Psoas muscle (tissue), 8 donors: ENCODE data around the gene ABCA6. TPM values are rescaled to one million over a fixed set of nuclear protein-coding genes. Genes with fewer than 3 reads are reported as not detected.
A peak's percentile ranks its signal among the peaks of the same experiment; 100 is the strongest.

Experiments used
- ATAC-seq, 4 donors: fragments of 200-7000 bp; cut with Tn5 transposase; one replicate each; pipeline ENCODE4 v1.9.1; 2020; ENCODE audit warnings: moderate library complexity in 3 of 4, mild to moderate bottlenecking in 2 of 4
- DNase-seq, 2 donors: peaks; one replicate each; pipeline ENCODE4 v3.0.0-alpha.2; 2020
- H3K27ac ChIP-seq: fragments of 200-600 bp; one replicate; pipeline ENCODE4 v1.8.0; 2022
- H3K27me3 ChIP-seq, 3 donors: fragments of 200-600 bp in 1 of 3; one replicate each; pipeline versions ENCODE4 v1.6.1 to v1.8.0; 2013 to 2022; ENCODE audit warnings: low read length in 2 of 3, mild to moderate bottlenecking in 2 of 3, moderate library complexity in 1 of 3; ENCODE audit not compliant: insufficient read depth in 3 of 3
- H3K36me3 ChIP-seq, 2 donors: fragments of 200-600 bp in 1 of 2; one replicate each; pipeline versions ENCODE4 v1.6.1 to v1.8.0; 2013 to 2022; ENCODE audit warnings: low read depth in 1 of 2, mild to moderate bottlenecking in 1 of 2, moderate library complexity in 1 of 2; ENCODE audit not compliant: insufficient read depth in 1 of 2
- H3K4me1 ChIP-seq: fragments of 200-600 bp; one replicate; pipeline ENCODE4 v1.8.0; 2022
- H3K4me3 ChIP-seq: fragments of 200-600 bp; one replicate; pipeline ENCODE4 v1.8.0; 2022; ENCODE audit warnings: mild to moderate bottlenecking
- H3K9me3 ChIP-seq: fragments of 200-600 bp; one replicate; pipeline ENCODE4 v1.8.0; 2022
- CTCF ChIP-seq: fragments of 200-600 bp; IDR thresholded peaks from one replicate; pipeline ENCODE4 v1.8.0; 2022; ENCODE audit warnings: antibody characterized with exemption
- WGBS, 3 donors: extraction: QIAGEN DNeasy Blood & Tissue Kit; methylation state at CpG; one replicate each; pipeline versions ENCODE4 v1.1.6 to v1.1.7; 2013; 5-methylcytosine and 5-hydroxymethylcytosine counted together
- intact Hi-C, 2 donors: fragments of 100-400 bp; cut with DNase I; formaldehyde crosslinking; loops; one replicate each; pipeline versions ENCODE4 v1.11.0 to v1.14.2; 2022
- polyA plus RNA-seq, 3 donors: library from polyadenylated mRNA; stranded (reverse); fragments of 200-250 nt; gene quantifications; one replicate each; pipeline ENCODE4 v1.2.3, GENCODE V29; 2013
- total RNA-seq, 4 donors: library from RNA; stranded (reverse); fragmentation: NEBNext Ultra II Directional in 2 of 4; extraction: Animal tissue kit (Norgen Biotek cat#: 25700) in 2 of 4; gene quantifications; one replicate each; pipeline versions ENCODE4 v1.2.1 to v1.2.4, GENCODE V29; 2021 to 2023
- donor health status: healthy with polysubstance abuse.
- donor health status: DM: no; HTN: no; CAD: no; lungs with moderate emphysema.
- donor health status: Bipolar disorder and iron deficiency.
- donor health status: healthy.
- donor health status: DM: yes; HTN: yes; CAD: no.
- donor health status: DM: no; HTN: no; CAD: no.
- donor health status: DM: no; HTN: no; CAD: no.
- donor health status: DM: yes; HTN: yes; CAD: no.

Gene ABCA6
- total and polyA plus RNA-seq, 7 donors: 2.7 to 21.2 (median 6.8) TPM

DNA sequence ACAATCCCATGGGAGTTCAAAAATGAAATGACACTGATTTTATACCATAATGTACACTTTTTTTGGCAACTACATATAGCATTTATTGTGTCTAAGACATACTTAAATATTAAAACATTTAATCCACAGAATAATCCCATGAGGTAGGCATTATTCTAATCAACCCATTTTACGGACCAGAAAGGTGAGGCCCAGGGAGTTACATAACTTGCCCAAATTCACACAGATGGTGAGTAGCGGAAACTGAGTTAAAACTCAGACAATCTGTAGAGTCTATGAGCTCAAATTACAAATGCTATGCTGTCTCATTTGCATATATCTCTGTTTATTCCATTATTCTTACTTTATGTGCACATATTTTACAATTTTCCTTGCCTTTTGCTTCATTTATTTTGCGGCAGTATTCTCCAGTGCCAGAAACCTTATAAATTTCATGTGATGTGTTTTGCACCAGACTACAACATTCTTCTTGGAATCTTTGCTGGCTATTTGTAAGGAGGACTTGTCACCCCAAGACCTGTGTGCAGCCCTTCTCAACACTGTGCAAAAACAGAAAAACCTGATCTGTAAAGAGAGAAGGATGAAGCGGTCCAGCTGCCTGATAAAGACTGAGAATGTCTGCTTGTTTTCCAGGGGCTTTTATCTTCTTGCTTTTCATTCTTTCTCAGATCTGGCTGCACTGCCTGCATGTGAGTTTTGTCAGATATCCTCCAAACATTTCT, 78.7 kb downstream of the ABCA6 start:
- intact Hi-C loops: no loop called here
- no peak for ATAC-seq
- H3K27ac ChIP-seq: no peak overlapping the region
- H3K9me3 ChIP-seq: no peaks in the 10 kb centered on the region
- H3K4me1 ChIP-seq: no peaks in the 10 kb centered on the region
- H3K27me3 ChIP-seq: no peaks in the 10 kb centered on the region
- TF ChIP-seq CTCF: no peak
- no peak overlapping the region for H3K4me3 ChIP-seq
- 69 to 90% (median 87%) methylated on average over 4 of the region's 4 CpGs for WGBS, 3 donors
- no peak for DNase-seq
- peaks cover 0 to 15% of the 10 kb centered on the region in 2 donors for H3K36me3 ChIP-seq

DNA sequence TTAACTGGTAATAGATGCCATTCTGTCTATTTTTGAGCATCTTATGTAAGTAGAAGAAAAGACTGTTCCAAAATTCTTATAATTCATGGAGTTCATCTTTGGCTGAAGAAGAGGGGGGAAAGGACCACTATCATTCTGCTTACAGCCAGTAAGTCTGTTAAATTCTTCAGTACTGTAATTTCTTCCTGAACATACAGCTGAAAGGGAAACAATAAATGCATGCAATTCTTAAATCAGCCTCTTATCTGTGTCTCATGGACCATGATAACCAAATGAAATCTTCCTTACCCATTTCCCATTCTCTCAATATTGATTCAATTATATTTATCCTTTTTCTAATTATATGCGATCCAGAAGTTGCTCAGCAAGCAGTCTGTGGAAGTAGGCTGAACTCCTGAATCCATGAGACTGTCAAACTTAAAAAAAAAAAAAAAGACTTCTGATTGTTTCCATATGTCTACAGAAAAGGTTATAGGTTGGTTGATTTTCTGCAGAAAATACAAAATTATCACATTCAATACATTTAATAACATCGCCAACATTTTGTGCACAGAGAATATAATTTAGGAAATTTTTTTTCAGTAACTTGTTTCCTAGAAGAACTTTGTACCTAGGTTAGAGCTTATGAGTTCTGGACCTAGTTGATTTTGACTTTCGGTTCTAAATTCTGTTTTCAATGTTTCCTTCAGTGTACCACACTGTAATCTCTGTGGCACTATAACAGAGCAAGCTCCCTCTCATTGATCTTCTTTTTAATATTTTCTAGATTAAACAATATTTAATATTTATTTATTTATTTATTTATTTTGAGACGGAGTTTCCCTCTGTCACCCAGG, 79.8 kb downstream of the ABCA6 start:
- H3K4me1 ChIP-seq: no peaks in the 10 kb centered on the region
- WGBS, 3 donors: 89 to 90% (median 89%) methylated on average over 4 of the region's 4 CpGs
- ATAC-seq: no peak
- no peak overlapping the region for H3K4me3 ChIP-seq
- H3K36me3 ChIP-seq: peaks cover 0 to 10% of the 10 kb centered on the region in 2 donors
- intact Hi-C loops: no loop called here
- H3K9me3 ChIP-seq: no peaks in the 10 kb centered on the region
- no peak for TF ChIP-seq CTCF
- DNase-seq: no peak
- no peaks in the 10 kb centered on the region for H3K27me3 ChIP-seq
- no peak overlapping the region for H3K27ac ChIP-seq

- Histone ChIP-seq H3K27me3 (no peaks in the 10 kb centered on the region), H3K27ac (peak within 1 kb of the TSS; percentile 44), H3K9me3 (no peaks in the 10 kb centered on the region), H3K4me3 (peak within 1 kb of the TSS; percentile 39), H3K4me1 (no peaks in the 10 kb centered on the region), H3K36me3 (no peaks in the 10 kb centered on the region)
- 15 to 32% (median 21%) methylated on average over 2 of the region's 2 CpGs for WGBS, 3 donors
- DNase-seq (no peak), ATAC-seq (peak; percentile 44 to 72 (median 54))
- intact Hi-C loops: no loop called here
- TF ChIP-seq CTCF: no peak
These were observed 80.9 kb downstream of the ABCA6 start, which contains the start of gene ABCA9 for GRCh38 chr17:69060822-69061221. ABCA9 (minus strand) TSS chr17:69060927; CDS start chr17:69051126, 9,801 bp downstream.

- Histone ChIP-seq H3K4me3 (peak overlapping the region; percentile 39), H3K27me3 (no peaks in the 10 kb centered on the region), H3K27ac (no peak overlapping the region), H3K9me3 (no peaks in the 10 kb centered on the region), H3K36me3 (no peaks in the 10 kb centered on the region), H3K4me1 (no peaks in the 10 kb centered on the region)
- DNase-seq (no peak), ATAC-seq (peak in 2 of 4 donors; percentile 26 to 31)
- no peak for TF ChIP-seq CTCF
- intact Hi-C loops: no loop called here
- WGBS, 3 donors: 28 to 44% (median 33%) methylated on average over 7 of the region's 7 CpGs
These were observed 82.1 kb downstream of the ABCA6 start for GRCh38 chr17:69059458-69060175.
